HepG2 (cell line): ENCODE data around the gene TRPT1. TPM values are rescaled to one million over a fixed set of nuclear protein-coding genes. Genes with fewer than 3 reads are reported as not detected.

Experiments used
- ARNT2 ChIP-seq: sonication (generic); formaldehyde crosslinking; IDR thresholded peaks from 2 replicates; pipeline ENCODE4 v1.8.0; 2022; ENCODE audit warnings: mild to moderate bottlenecking, low read depth, missing genetic modification reagents, moderate library complexity
- HNF1B ChIP-seq: sonication (generic); formaldehyde crosslinking; IDR thresholded peaks from 2 replicates; pipeline ENCODE4 v1.5.1; 2020; ENCODE audit warnings: mild to moderate bottlenecking, moderate library complexity, missing genetic modification reagents
- HNRNPLL ChIP-seq: fragments of 200-400 bp; formaldehyde crosslinking; IDR thresholded peaks from 2 replicates; pipeline ENCODE4 v1.6.1; 2017; ENCODE audit warnings: mild to moderate bottlenecking, low read depth, low read length; ENCODE audit not compliant: poor library complexity, severe bottlenecking
- HOXA3 ChIP-seq: sonication (generic); formaldehyde crosslinking; IDR thresholded peaks from 2 replicates; pipeline ENCODE4 v1.5.0; 2020; ENCODE audit warnings: missing genetic modification reagents
- KDM4B ChIP-seq: sonication (generic); formaldehyde crosslinking; IDR thresholded peaks from 2 replicates; pipeline ENCODE4 v1.4.0; 2020; ENCODE audit warnings: missing genetic modification reagents
- KLF15 ChIP-seq: sonication (generic); formaldehyde crosslinking; IDR thresholded peaks from 2 replicates; pipeline ENCODE4 v1.8.1; 2023; ENCODE audit warnings: borderline replicate concordance, mild to moderate bottlenecking, inconsistent platforms, missing genetic modification reagents, mixed read lengths
- NFYC ChIP-seq: IDR thresholded peaks from 2 replicates; pipeline ENCODE4 v1.6.1; 2016; ENCODE audit warnings: missing genetic modification reagents, missing compliant biosample characterization
- POLR2G ChIP-seq: fragments of 200-400 bp; formaldehyde crosslinking; IDR thresholded peaks from 2 replicates; pipeline ENCODE4 v1.6.1; 2018; ENCODE audit warnings: mild to moderate bottlenecking, low read depth, low read length, moderate library complexity
- PRPF4 ChIP-seq: fragments of 200-400 bp; formaldehyde crosslinking; IDR thresholded peaks from 2 replicates; pipeline ENCODE4 v1.6.1; 2016; ENCODE audit warnings: low read length, low read depth; ENCODE audit not compliant: poor library complexity, severe bottlenecking
- SP2 ChIP-seq: sonication (generic); formaldehyde crosslinking; IDR thresholded peaks from 2 replicates; pipeline ENCODE4 v1.5.1; 2020; ENCODE audit warnings: mild to moderate bottlenecking, missing genetic modification reagents
- WIZ ChIP-seq: sonication (generic); formaldehyde crosslinking; IDR thresholded peaks from 2 replicates; pipeline ENCODE4 v1.5.1; 2020; ENCODE audit warnings: mild to moderate bottlenecking, missing genetic modification reagents
- ZKSCAN8 ChIP-seq: IDR thresholded peaks from 2 replicates; pipeline ENCODE4 v1.6.1; 2016; ENCODE audit warnings: borderline replicate concordance, missing genetic modification reagents, missing compliant biosample characterization
- ZNF503 ChIP-seq: sonication (generic); formaldehyde crosslinking; IDR thresholded peaks from 2 replicates; pipeline ENCODE4 v1.4.0; 2020; ENCODE audit warnings: missing genetic modification reagents
- polyA plus RNA-seq, 8 experiments: library from polyadenylated mRNA; depleted of rRNA in 3 of 8; stranded (reverse) in 7 of 8; unstranded in 1 of 8; fragments of >200 nt; fragmentation: Illumina TruSeq in 4 of 8; extraction: Trizol in 4 of 8; gene quantifications; 2 replicates each; pipeline versions ENCODE4 v1.2.1 to v1.2.3, GENCODE V29; 2011 to 2016; ENCODE audit warnings: low read depth in 4 of 8, missing spikeins in 1 of 8, mixed read lengths in 1 of 8; ENCODE audit not compliant: insufficient read depth in 1 of 8
- total RNA-seq, 5 experiments: library from RNA; depleted of rRNA; stranded (reverse); fragments of >200 nt; fragmentation: Illumina TruSeq; extraction: Trizol; gene quantifications; 2 replicates each; pipeline ENCODE4 v1.2.3, GENCODE V29; 2016; ENCODE audit warnings: low read depth in 1 of 5
- TF ChIP-seq, protein P1 (sequence below): sonication (generic); formaldehyde crosslinking; IDR thresholded peaks from 2 replicates; pipeline ENCODE4 v1.5.1; 2020; ENCODE audit warnings: mild to moderate bottlenecking, missing genetic modification reagents, borderline replicate concordance
- TF ChIP-seq, protein P2 (sequence below): sonication (generic); formaldehyde crosslinking; IDR thresholded peaks from 2 replicates; pipeline ENCODE4 v1.5.1; 2020; ENCODE audit warnings: mild to moderate bottlenecking, missing genetic modification reagents, borderline replicate concordance

The TRPT1 gene
- total and polyA plus RNA-seq, 2 of the 13 experiments (the other 11 are each of a cell fraction or from before 2014, with no cell fraction given), result 24.8 to 40.7 TPM

DNA sequence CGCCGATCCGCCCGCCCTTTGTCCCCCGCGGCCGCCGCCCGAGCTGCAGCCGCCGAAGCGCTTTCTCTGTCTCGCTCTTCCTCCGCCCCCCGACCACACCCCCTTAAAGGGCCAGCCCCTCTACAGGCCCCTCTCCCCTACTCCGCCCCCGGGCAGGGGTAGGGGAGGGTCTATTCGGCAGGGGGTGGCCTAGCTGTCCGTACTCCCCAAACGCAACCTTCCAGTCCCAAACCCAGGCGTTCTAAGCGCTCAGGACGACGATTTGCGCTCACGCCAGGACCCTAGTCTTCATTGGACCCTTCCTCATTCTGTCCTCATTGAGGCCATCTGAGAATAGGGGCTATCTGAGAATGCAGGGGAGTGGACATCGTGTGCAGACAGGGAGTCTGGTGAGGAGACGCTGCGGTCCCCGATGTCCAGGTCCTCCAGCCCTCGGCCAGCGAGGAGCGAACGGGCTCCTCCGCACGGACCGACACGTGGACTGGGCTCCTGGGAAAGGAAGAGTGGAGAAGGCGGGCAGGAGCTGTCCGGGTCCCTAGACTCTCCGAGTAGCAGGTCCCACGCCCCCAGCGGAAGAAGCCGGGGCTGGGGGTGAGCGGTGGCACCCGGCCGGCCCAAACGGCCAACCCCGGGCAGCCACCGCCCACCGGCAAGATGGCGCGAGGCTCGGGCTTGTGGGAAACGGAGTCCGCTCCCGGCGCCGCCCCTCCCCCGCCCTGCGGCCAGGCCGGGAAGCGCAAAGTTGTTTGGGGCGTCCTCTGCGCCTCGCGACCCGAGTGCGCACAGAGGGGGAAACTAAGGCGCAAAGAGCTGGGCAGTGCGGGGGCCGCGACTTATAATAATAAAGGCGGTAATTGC is 21.1 kb upstream of the TRPT1 start, which contains the start of gene PPP1R14B (continued):
- TF ChIP-seq HNRNPLL (peak; percentile 84), WIZ (CRISPR knock-in tag) (0 out of 2 replicates have a peak, but pooled peaks have one; percentile 24), HNF1B (CRISPR knock-in tag) (peak; percentile 65), KDM4B (0 out of 2 replicates have a peak, but pooled peaks have one; percentile 10), ZKSCAN8 (CRISPR knock-in tag) (0 out of 2 replicates have a peak, but pooled peaks have one; percentile 9), ARNT2 (peak; percentile 89), HOXA3 (peak; percentile 72), POLR2G (peak; percentile 78), KLF15 (CRISPR knock-in tag) (0 out of 2 replicates have a peak, but pooled peaks have one; percentile 66), ZNF503 (CRISPR knock-in tag) (no peak), PRPF4 (peak; percentile 59), NFYC (CRISPR knock-in tag) (peak; percentile 57; the same call in 1 of the 2 replicates), SP2 (CRISPR knock-in tag) (peak; percentile 59)
- TF ChIP-seq, protein P1, sequence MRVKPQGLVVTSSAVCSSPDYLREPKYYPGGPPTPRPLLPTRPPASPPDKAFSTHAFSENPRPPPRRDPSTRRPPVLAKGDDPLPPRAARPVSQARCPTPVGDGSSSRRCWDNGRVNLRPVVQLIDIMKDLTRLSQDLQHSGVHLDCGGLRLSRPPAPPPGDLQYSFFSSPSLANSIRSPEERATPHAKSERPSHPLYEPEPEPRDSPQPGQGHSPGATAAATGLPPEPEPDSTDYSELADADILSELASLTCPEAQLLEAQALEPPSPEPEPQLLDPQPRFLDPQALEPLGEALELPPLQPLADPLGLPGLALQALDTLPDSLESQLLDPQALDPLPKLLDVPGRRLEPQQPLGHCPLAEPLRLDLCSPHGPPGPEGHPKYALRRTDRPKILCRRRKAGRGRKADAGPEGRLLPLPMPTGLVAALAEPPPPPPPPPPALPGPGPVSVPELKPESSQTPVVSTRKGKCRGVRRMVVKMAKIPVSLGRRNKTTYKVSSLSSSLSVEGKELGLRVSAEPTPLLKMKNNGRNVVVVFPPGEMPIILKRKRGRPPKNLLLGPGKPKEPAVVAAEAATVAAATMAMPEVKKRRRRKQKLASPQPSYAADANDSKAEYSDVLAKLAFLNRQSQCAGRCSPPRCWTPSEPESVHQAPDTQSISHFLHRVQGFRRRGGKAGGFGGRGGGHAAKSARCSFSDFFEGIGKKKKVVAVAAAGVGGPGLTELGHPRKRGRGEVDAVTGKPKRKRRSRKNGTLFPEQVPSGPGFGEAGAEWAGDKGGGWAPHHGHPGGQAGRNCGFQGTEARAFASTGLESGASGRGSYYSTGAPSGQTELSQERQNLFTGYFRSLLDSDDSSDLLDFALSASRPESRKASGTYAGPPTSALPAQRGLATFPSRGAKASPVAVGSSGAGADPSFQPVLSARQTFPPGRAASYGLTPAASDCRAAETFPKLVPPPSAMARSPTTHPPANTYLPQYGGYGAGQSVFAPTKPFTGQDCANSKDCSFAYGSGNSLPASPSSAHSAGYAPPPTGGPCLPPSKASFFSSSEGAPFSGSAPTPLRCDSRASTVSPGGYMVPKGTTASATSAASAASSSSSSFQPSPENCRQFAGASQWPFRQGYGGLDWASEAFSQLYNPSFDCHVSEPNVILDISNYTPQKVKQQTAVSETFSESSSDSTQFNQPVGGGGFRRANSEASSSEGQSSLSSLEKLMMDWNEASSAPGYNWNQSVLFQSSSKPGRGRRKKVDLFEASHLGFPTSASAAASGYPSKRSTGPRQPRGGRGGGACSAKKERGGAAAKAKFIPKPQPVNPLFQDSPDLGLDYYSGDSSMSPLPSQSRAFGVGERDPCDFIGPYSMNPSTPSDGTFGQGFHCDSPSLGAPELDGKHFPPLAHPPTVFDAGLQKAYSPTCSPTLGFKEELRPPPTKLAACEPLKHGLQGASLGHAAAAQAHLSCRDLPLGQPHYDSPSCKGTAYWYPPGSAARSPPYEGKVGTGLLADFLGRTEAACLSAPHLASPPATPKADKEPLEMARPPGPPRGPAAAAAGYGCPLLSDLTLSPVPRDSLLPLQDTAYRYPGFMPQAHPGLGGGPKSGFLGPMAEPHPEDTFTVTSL, result 0 out of 2 replicates have a peak, but pooled peaks have one; percentile 3
- TF ChIP-seq, protein P2, sequence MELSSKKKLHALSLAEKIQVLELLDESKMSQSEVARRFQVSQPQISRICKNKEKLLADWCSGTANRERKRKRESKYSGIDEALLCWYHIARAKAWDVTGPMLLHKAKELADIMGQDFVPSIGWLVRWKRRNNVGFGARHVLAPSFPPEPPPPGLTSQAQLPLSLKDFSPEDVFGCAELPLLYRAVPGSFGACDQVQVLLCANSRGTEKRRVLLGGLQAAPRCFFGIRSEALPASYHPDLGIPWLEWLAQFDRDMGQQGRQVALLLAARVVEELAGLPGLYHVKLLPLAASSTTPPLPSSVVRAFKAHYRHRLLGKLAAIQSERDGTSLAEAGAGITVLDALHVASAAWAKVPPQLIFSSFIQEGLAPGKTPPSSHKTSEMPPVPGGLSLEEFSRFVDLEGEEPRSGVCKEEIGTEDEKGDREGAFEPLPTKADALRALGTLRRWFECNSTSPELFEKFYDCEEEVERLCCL, result no peak; the same call in 1 of the 2 replicates
